Esophagus muscularis mucosa (tissue), 4 donors: Measurements from ENCODE around the gene NKD2. TPM values are rescaled to one million over a fixed set of nuclear protein-coding genes. Genes with fewer than 3 reads are reported as not detected.
A peak's percentile ranks its signal among the peaks of the same experiment; 100 is the strongest.

Experiments used
- DNase-seq: peaks from one replicate; pipeline ENCODE4 v3.0.0-alpha.2; 2017; ENCODE audit errors: extremely low spot score
- H3K27ac ChIP-seq, 4 donors: fragments of 200-600 bp; sonication (generic); replicated peaks in 1 of 4; 1 replicate in 3 of 4; 2 replicates in 1 of 4; pipeline ENCODE4 v1.5.1; 2016 to 2019; ENCODE audit warnings: mild to moderate bottlenecking in 1 of 4
- H3K27me3 ChIP-seq, 4 donors: fragments of 200-600 bp; sonication (generic); one replicate each; pipeline versions ENCODE4 v1.5.1 to v1.6.0; 2016 to 2019
- H3K36me3 ChIP-seq, 4 donors: fragments of 200-600 bp; sonication (generic); one replicate each; pipeline ENCODE4 v1.5.1; 2016 to 2019
- H3K4me1 ChIP-seq, 4 donors: fragments of 200-600 bp; sonication (generic); one replicate each; pipeline ENCODE4 v1.5.1; 2016 to 2019
- H3K4me3 ChIP-seq, 4 donors: fragments of 200-600 bp; sonication (generic); 1 replicate in 2 of 4; 2 replicates in 2 of 4; pipeline ENCODE4 v1.5.1; 2016 to 2019; ENCODE audit warnings: mild to moderate bottlenecking in 4 of 4, moderate library complexity in 1 of 4
- H3K9me3 ChIP-seq, 4 donors: fragments of 200-600 bp; sonication (generic); 1 replicate in 3 of 4; 2 replicates in 1 of 4; pipeline ENCODE4 v1.5.1; 2016 to 2019
- EP300 ChIP-seq: sonication (generic); formaldehyde crosslinking; IDR thresholded peaks from one replicate; pipeline ENCODE4 v1.6.1; 2017; ENCODE audit warnings: antibody characterized with exemption
- POLR2A ChIP-seq: fragments of 450-650 bp; IDR thresholded peaks from one replicate; pipeline ENCODE4 v1.6.1; 2017; ENCODE audit warnings: antibody characterized with exemption, moderate library complexity, mild to moderate bottlenecking, low read depth
- POLR2AphosphoS5 ChIP-seq, 2 donors: sonication (generic); formaldehyde crosslinking; IDR thresholded peaks; one replicate each; pipeline ENCODE4 v1.6.1; 2017; ENCODE audit warnings: antibody characterized with exemption in 2 of 2
- WGBS: methylation state at CpG from one replicate; pipeline ENCODE4 v1.1.5; 2018; 5-methylcytosine and 5-hydroxymethylcytosine counted together
- intact Hi-C: fragments of 100-400 bp; cut with DNase I; formaldehyde crosslinking; loops from one replicate; pipeline ENCODE4 v1.15.1; 2023
- total RNA-seq, 4 donors: library from RNA; depleted of rRNA; stranded (reverse); fragments of >200 nt; gene quantifications; one replicate each; pipeline versions ENCODE4 v1.1.0 to v1.2.1, GENCODE V29; 2016
- TF ChIP-seq, protein P1 (sequence below), 3 experiments: fragments of 200-600 bp in 2 of 3; fragments of 450-650 bp in 1 of 3; sonication (generic) in 2 of 3; IDR thresholded peaks; one replicate each; pipeline ENCODE4 v1.5.1; 2017 to 2019; ENCODE audit warnings: antibody characterized with exemption in 3 of 3, mild to moderate bottlenecking in 2 of 3, moderate library complexity in 1 of 3

The NKD2 gene
- total RNA-seq, 4 donors from 2014 or later, result 3.0 to 6.6 (median 5.4) TPM

DNA sequence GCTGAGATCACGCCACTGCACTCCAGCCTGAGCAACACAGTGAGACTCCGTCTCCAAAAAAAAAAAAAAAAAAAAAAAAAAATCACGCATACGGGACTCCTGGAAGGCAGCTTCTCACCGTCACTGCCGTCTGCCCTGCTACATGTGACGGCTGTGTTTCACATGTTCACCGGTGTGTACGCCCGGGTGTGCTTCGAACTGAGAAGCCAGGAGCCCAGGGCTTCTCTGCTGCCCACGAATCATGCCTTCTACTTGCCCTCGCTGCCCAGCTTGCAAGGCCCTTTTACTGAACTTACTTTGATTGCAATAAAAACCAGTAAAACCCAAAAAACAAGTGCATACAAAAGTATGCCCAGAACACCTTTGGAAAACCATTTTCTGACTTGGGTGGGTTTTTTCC lies 5.8 kb upstream of the NKD2 start:
- no peak for TF ChIP-seq EP300
- TF ChIP-seq, protein P1, sequence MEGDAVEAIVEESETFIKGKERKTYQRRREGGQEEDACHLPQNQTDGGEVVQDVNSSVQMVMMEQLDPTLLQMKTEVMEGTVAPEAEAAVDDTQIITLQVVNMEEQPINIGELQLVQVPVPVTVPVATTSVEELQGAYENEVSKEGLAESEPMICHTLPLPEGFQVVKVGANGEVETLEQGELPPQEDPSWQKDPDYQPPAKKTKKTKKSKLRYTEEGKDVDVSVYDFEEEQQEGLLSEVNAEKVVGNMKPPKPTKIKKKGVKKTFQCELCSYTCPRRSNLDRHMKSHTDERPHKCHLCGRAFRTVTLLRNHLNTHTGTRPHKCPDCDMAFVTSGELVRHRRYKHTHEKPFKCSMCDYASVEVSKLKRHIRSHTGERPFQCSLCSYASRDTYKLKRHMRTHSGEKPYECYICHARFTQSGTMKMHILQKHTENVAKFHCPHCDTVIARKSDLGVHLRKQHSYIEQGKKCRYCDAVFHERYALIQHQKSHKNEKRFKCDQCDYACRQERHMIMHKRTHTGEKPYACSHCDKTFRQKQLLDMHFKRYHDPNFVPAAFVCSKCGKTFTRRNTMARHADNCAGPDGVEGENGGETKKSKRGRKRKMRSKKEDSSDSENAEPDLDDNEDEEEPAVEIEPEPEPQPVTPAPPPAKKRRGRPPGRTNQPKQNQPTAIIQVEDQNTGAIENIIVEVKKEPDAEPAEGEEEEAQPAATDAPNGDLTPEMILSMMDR (IDR thresholded peaks at IDR 0.05), result no peak
- TF ChIP-seq POLR2A, result no peak
- TF ChIP-seq POLR2AphosphoS5 (IDR thresholded peaks at IDR 0.05), result no peak
- intact Hi-C loops, result loop anchor here (10.0 kb wide), 1 partner anchor 112 kb away; the partner anchor contains the start of gene SLC12A7
- Histone ChIP-seq H3K27me3 (peaks cover 0 to 28% (median 6%) of the 10 kb centered on the region in 4 donors), H3K27ac (no peak overlapping the region), H3K36me3 (no peaks in the 10 kb centered on the region), H3K4me1 (peaks cover 7 to 39% (median 32%) of the 10 kb centered on the region in 4 donors), H3K4me3 (no peak overlapping the region), H3K9me3 (no peaks in the 10 kb centered on the region)
- no peak for DNase-seq
- WGBS, result 93% methylated on average over 13 of the region's 13 CpGs

DNA sequence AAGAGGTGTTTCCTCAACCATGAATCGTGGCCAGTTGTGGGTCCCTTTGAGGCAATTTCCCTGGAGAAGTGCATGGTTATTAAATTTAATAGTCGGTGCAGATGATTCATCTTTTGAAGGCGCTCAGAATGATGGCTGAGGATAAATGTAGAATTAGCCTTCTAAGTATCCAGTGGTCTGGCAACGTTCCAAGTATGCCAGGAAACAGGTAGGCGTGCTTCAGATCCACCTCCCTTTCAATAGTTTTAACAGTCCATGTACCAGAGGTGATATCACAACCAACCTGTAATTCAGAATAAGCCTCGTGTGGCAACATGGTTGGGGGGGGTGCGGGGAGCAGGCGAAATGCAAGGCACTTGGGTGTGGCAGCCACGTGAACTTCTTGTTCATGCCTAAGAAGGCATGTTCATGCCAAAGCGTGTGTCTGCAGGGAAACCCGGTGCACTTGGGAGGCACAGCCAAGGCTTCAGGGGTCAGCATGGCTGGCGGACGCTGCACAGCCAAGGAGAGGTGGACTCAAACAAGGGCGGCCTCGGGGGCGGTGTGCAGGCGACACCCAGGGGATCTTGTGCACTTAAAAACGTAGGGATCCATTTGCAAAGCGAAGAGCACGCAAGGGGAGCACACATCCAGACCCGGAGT lies 5.2 kb upstream of the NKD2 start:
- Histone ChIP-seq H3K27ac (peak overlapping the region in 3 of 4 donors; percentile 75 to 79 (median 76)), H3K9me3 (no peaks in the 10 kb centered on the region), H3K27me3 (peaks cover 0 to 34% (median 6%) of the 10 kb centered on the region in 4 donors), H3K36me3 (no peaks in the 10 kb centered on the region), H3K4me1 (peaks cover 7 to 39% (median 31%) of the 10 kb centered on the region in 4 donors), H3K4me3 (no peak overlapping the region)
- WGBS, result 63% methylated on average over 9 of the region's 21 CpGs
- DNase-seq, result no peak
- TF ChIP-seq POLR2A (no peak), EP300 (no peak), POLR2AphosphoS5 (IDR thresholded peaks at IDR 0.05) (no peak)
- TF ChIP-seq, protein P1 (IDR thresholded peaks at IDR 0.05), result no peak
- intact Hi-C loops, result loop anchor here (10.0 kb wide), 1 partner anchor 111 kb away; the partner anchor contains the start of gene SLC12A7

DNA sequence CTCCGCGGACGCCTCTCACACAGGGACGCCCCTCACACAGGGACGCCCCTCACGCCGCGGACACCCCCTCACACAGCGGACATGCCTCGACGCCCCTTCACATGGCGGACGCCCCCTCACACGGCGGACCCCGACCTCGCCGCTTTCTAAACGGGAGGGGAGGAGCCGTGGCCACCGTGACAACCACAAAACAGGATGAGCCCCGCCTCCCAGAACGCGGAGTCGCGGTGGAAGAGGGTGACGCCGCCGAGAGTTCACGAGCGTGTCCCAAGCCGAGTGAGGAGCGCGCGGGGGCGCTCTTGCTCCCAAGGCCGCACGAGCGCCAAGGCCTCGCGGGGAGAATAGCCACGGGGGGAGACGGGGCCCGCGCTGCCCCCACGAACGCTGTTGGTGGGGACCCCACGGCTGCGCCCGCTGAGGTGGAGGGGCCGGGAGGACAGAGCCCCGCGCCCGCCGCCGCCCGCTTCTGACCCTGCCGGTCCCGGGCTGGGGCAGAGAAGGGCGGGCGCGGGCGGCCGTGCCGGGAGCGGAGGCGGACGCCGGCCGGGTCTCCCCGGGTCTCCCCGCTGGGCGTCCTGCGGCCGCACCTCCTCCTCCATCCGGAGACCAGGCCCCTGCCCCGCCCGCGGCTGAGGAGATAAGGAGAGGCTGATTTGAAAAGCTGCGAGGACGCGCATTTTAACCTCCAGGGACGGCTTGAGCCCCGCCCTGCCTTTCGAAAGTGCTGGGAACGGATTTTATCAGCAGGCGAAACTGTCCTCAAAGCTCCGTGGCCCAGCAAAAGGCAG lies 3.9 kb upstream of the NKD2 start:
- intact Hi-C loops, result loop anchor here (5.0 to 10.0 kb wide), 2 partner anchors 82 to 110 kb away; partner anchors contain the start of gene SLC12A7

DNA sequence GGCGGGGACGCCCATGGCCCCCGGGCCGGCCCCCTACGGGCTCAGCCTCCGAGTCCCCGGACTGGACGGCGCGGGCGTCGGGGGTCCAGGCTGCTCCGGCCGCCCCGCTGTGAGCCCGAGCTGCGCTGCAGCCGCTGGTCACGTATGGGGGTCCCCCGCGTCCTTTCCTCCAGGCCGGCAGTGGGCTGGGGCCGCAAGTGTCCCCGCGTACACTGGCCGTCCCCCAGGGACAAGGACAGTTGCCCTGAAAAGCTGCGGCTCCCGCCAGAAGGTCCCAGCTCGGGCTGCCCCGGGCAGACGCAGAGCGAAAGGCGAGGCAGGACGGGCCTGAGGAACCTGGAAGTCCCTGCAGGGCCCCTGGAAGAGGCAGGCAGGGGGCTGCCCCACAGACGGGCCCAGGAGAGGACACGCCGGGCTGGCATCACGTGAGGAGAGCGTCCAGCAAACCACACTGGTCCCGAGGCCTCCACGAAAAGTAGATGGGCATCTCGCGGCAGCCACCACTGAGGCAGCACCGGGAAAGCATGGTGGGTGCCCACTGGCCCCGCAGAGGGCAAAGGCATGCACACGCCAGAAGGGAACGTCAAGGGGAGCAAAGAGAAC lies 3.3 kb upstream of the NKD2 start:
- H3K4me3 ChIP-seq, result peak overlapping the region; percentile 69 to 73 (median 71)
- H3K27me3 ChIP-seq, result peaks cover 0 to 52% (median 19%) of the 10 kb centered on the region in 4 donors
- no peak for DNase-seq
- H3K36me3 ChIP-seq, result no peaks in the 10 kb centered on the region
- intact Hi-C loops, result loop anchor here (5.0 to 10.0 kb wide), 2 partner anchors 83 to 109 kb away; partner anchors contain the start of gene SLC12A7
- H3K9me3 ChIP-seq, result no peaks in the 10 kb centered on the region
- no peak for TF ChIP-seq POLR2AphosphoS5 (IDR thresholded peaks at IDR 0.05)
- TF ChIP-seq EP300, result no peak
- TF ChIP-seq POLR2A, result no peak
- TF ChIP-seq, protein P1 (IDR thresholded peaks at IDR 0.05), result no peak
- peak overlapping the region; percentile 71 to 79 (median 76) for H3K27ac ChIP-seq
- WGBS, result 82% methylated on average over 11 of the region's 47 CpGs
- H3K4me1 ChIP-seq, result peaks cover 21 to 53% (median 47%) of the 10 kb centered on the region in 4 donors

More for the DNA sequence above, 3.9 kb upstream of the NKD2 start:
- peak overlapping the region; percentile 71 to 79 (median 76) for H3K27ac ChIP-seq
- WGBS, result 1% methylated on average over 12 of the region's 88 CpGs
- no peaks in the 10 kb centered on the region for H3K9me3 ChIP-seq
- no peak for TF ChIP-seq EP300
- peak; percentile 40 to 59 for TF ChIP-seq POLR2AphosphoS5 (IDR thresholded peaks at IDR 0.05)
- no peak for TF ChIP-seq POLR2A
- TF ChIP-seq, protein P1 (IDR thresholded peaks at IDR 0.05), result peak; percentile 34 to 46 (median 41)
- DNase-seq, result no peak
- H3K36me3 ChIP-seq, result no peaks in the 10 kb centered on the region
- peaks cover 15 to 46% (median 41%) of the 10 kb centered on the region in 4 donors for H3K4me1 ChIP-seq
- H3K27me3 ChIP-seq, result peaks cover 0 to 46% (median 13%) of the 10 kb centered on the region in 4 donors
- H3K4me3 ChIP-seq, result peak overlapping the region; percentile 69 to 73 (median 71)
